ENCODE data around the gene DKC1. TPM values are rescaled to one million over a fixed set of nuclear protein-coding genes. Genes with fewer than 3 reads are reported as not detected.

DKC1 gene
- total and polyA plus RNA-seq, 2 donors (not counting 3 experiments of a cell fraction or from before 2014, with no cell fraction given), result 28.6 to 69.1 TPM

DNA sequence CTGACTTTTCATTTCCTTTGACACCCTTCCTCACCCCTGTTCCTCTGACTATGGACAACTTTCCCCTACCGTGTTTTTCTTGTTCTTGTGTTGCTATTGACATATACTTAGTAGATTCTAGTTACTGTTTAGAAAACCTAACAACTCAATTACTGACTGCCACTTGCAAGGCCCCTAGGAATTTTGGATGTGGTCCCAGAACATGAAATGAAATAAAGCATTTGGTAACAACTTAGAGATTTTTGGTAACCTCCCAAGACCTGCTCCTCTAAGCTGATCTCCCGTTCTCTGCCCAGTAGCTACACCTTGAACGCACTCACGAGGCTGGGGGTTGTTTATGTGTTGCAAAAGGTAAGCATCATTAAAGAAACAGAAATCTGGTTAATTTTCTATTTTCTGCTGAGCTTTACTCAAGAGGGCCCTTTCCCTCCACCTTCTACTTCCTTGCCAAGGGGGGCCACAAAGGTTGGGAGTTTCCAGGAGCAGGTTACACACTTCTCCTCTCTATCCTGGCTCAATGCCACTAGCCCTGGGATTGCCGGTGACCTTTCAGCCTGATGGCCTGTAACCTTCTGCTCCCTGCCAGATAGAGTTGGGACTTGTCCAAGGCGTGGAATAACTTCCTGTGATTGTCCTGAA is 32.3 kb upstream of the DKC1 start:
- no peaks in the 10 kb centered on the region for H3K79me2 ChIP-seq (ENCODE audit: control insufficient read depth, insufficient read depth, low read length)
- ChIA-PET POLR2A (no interaction called here), CTCF (interaction anchor here (1.0 to 4.7 kb wide), 4 partner anchors 10 to 18 kb away, joined by 3 to 26 read pairs (median 4); no protein-coding TSS in a partner anchor)
- no peaks in the 10 kb centered on the region for H3K27me3 ChIP-seq (ENCODE audit: control insufficient read depth in 2 of 2, insufficient read depth in 2 of 2, low read length in 2 of 2)
- no peak overlapping the region for H3K4me3 ChIP-seq (replicated peaks in 1 of 3; ENCODE audit: insufficient read depth in 1 of 3, low read depth in 1 of 3, low read length in 3 of 3)
- DNase-seq (ENCODE audit: low read depth, low spot score), result peak; percentile 82
- peak overlapping the region; percentile 48 for H3K4me2 ChIP-seq (ENCODE audit: insufficient read depth, low read length)
- dilution Hi-C loops (cut with MboI; ENCODE audit: extremely low pct_ligation_motif_present, low sequenced_read_pairs), result no loop called here
- intact Hi-C loops (cut with micrococcal nuclease), result loop anchor here (1.0 kb wide), 1 partner anchor 8 kb away; no protein-coding TSS in a partner anchor
- peak; percentile 43 for TF ChIP-seq POLR2AphosphoS5 (IDR thresholded peaks at IDR 0.05; ENCODE audit: insufficient read depth, low read depth, low read length)
- TF ChIP-seq JUN (IDR thresholded peaks at IDR 0.05; ENCODE audit: borderline replicate concordance, insufficient read depth, insufficient read length, low read depth), result no peak
- no peaks in the 10 kb centered on the region for H3K36me3 ChIP-seq (ENCODE audit: control insufficient read depth in 2 of 2, extremely low read depth in 1 of 2, insufficient read depth in 2 of 2, low read length in 2 of 2)
- peak overlapping the region; percentile 39 for H3K9ac ChIP-seq (replicated peaks; ENCODE audit: extremely low read depth, insufficient read depth, low read length)
- H4K20me1 ChIP-seq (replicated peaks; ENCODE audit: control insufficient read depth, extremely low read depth, insufficient read depth, low read length), result no peaks in the 10 kb centered on the region
- H3K9me3 ChIP-seq (replicated peaks; ENCODE audit: control insufficient read depth, insufficient read depth, low read length), result no peaks in the 10 kb centered on the region
- no TSS peak for BruUV-seq (replicated peaks)
- peak overlapping the region; percentile 74 for H3K27ac ChIP-seq (ENCODE audit: insufficient read depth, low read depth, low read length)
- no peaks in the 10 kb centered on the region for H3K9me1 ChIP-seq (replicated peaks; ENCODE audit: control insufficient read depth, extremely low read depth, insufficient read depth, low read length)
- H2AFZ ChIP-seq (ENCODE audit: low read depth, low read length), result no peak overlapping the region
- peaks cover 96% of the 10 kb centered on the region for H3K4me1 ChIP-seq (ENCODE audit: control insufficient read depth, extremely low read depth, insufficient read depth, low read length)
- FAIRE-seq, result peak; percentile 77

DNA sequence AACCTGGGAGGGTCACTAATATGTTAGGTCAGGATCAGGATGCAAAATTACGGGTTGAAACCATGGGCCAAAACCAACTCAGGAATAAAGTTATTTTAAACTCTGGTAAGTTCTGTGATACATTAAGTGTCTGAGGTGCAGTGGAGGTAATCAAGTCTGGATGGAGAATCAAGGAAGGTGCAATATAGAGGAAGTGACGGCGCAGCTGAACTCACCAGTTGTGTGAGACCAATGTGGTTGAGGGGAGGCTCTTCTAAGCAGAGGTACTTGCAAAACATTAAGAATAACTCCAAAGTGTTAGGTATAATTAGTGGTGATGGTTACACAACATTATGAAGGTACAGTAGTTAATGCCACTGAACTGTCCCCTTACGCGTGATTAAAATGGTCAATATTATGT is 31.5 kb upstream of the DKC1 start:
- Histone ChIP-seq H3K9ac (replicated peaks; ENCODE audit: extremely low read depth, insufficient read depth, low read length) (no peak overlapping the region), H3K9me1 (replicated peaks; ENCODE audit: control insufficient read depth, extremely low read depth, insufficient read depth, low read length) (no peaks in the 10 kb centered on the region), H3K4me2 (ENCODE audit: insufficient read depth, low read length) (peak overlapping the region; percentile 48), H3K4me3 (replicated peaks in 1 of 3; ENCODE audit: insufficient read depth in 1 of 3, low read depth in 1 of 3, low read length in 3 of 3) (no peak overlapping the region), H2AFZ (ENCODE audit: low read depth, low read length) (no peak overlapping the region), H3K4me1 (ENCODE audit: control insufficient read depth, extremely low read depth, insufficient read depth, low read length) (peaks cover 96% of the 10 kb centered on the region), H3K27ac (ENCODE audit: insufficient read depth, low read depth, low read length) (peak overlapping the region; percentile 74), H3K27me3 (ENCODE audit: control insufficient read depth in 2 of 2, insufficient read depth in 2 of 2, low read length in 2 of 2) (no peaks in the 10 kb centered on the region), H3K36me3 (ENCODE audit: control insufficient read depth in 2 of 2, extremely low read depth in 1 of 2, insufficient read depth in 2 of 2, low read length in 2 of 2) (no peaks in the 10 kb centered on the region), H4K20me1 (replicated peaks; ENCODE audit: control insufficient read depth, extremely low read depth, insufficient read depth, low read length) (no peaks in the 10 kb centered on the region), H3K9me3 (replicated peaks; ENCODE audit: control insufficient read depth, insufficient read depth, low read length) (no peaks in the 10 kb centered on the region), H3K79me2 (ENCODE audit: control insufficient read depth, insufficient read depth, low read length) (no peaks in the 10 kb centered on the region)
- DNase-seq (ENCODE audit: low read depth, low spot score) (no peak), FAIRE-seq (no peak)
- dilution Hi-C loops (cut with MboI; ENCODE audit: extremely low pct_ligation_motif_present, low sequenced_read_pairs) (no loop called here), intact Hi-C loops (cut with micrococcal nuclease) (no loop called here)
- BruUV-seq (replicated peaks), result no TSS peak
- TF ChIP-seq POLR2A (IDR thresholded peaks at IDR 0.05; ENCODE audit: low read depth, low read length) (no peak), POLR2AphosphoS5 (IDR thresholded peaks at IDR 0.05; ENCODE audit: insufficient read depth, low read depth, low read length) (no peak), MYC (IDR thresholded peaks at IDR 0.05; ENCODE audit: low read depth, low read length) (no peak), GATA2 (IDR thresholded peaks at IDR 0.05; ENCODE audit: insufficient read depth, insufficient read length, low read depth, low read length) (no peak), EZH2 (IDR thresholded peaks at IDR 0.05; ENCODE audit: borderline replicate concordance, low read depth, low read length, severe bottlenecking) (no peak), JUN (IDR thresholded peaks at IDR 0.05; ENCODE audit: borderline replicate concordance, insufficient read depth, insufficient read length, low read depth) (no peak), FOS (IDR thresholded peaks at IDR 0.05; ENCODE audit: borderline replicate concordance, insufficient read depth, low read length) (no peak)
- TF ChIP-seq, protein P1, sequence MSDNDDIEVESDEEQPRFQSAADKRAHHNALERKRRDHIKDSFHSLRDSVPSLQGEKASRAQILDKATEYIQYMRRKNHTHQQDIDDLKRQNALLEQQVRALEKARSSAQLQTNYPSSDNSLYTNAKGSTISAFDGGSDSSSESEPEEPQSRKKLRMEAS (IDR thresholded peaks at IDR 0.05; ENCODE audit: insufficient read depth, insufficient read length), result no peak
- TF ChIP-seq, protein P2, sequence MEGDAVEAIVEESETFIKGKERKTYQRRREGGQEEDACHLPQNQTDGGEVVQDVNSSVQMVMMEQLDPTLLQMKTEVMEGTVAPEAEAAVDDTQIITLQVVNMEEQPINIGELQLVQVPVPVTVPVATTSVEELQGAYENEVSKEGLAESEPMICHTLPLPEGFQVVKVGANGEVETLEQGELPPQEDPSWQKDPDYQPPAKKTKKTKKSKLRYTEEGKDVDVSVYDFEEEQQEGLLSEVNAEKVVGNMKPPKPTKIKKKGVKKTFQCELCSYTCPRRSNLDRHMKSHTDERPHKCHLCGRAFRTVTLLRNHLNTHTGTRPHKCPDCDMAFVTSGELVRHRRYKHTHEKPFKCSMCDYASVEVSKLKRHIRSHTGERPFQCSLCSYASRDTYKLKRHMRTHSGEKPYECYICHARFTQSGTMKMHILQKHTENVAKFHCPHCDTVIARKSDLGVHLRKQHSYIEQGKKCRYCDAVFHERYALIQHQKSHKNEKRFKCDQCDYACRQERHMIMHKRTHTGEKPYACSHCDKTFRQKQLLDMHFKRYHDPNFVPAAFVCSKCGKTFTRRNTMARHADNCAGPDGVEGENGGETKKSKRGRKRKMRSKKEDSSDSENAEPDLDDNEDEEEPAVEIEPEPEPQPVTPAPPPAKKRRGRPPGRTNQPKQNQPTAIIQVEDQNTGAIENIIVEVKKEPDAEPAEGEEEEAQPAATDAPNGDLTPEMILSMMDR (IDR thresholded peaks at IDR 0.05; ENCODE audit: extremely low read depth in 1 of 2, insufficient read depth in 1 of 2, low read depth in 1 of 2, low read length in 2 of 2), result no peak
- POLR2A ChIA-PET, result no interaction called here
- CTCF ChIA-PET, result interaction anchor here (4.7 kb wide), 1 partner anchor 17 kb away, joined by 26 read pairs; no protein-coding TSS in a partner anchor

Measured in endothelial cell of umbilical vein (primary cell).